Colonic mucosa (tissue), 4 donors: ENCODE data around the gene WNK2. TPM values are rescaled to one million over a fixed set of nuclear protein-coding genes. Genes with fewer than 3 reads are reported as not detected.

ENCODE experiments used
- DNase-seq: peaks from one replicate; pipeline ENCODE4 v3.0.0-alpha.2; 2020
- H3K27ac ChIP-seq: fragments of 200-600 bp; one replicate; pipeline ENCODE4 v1.8.0; 2021
- H3K27me3 ChIP-seq: fragments of 200-600 bp; one replicate; pipeline ENCODE4 v1.8.0; 2021
- H3K36me3 ChIP-seq: fragments of 200-600 bp; one replicate; pipeline ENCODE4 v1.8.0; 2021
- H3K4me1 ChIP-seq: fragments of 200-600 bp; one replicate; pipeline ENCODE4 v1.8.0; 2021; ENCODE audit warnings: mild to moderate bottlenecking
- H3K4me3 ChIP-seq: fragments of 200-600 bp; one replicate; pipeline ENCODE4 v1.8.0; 2021
- H3K9ac ChIP-seq, 2 donors: one replicate each; pipeline ENCODE4 v1.7.0; 2013; ENCODE audit warnings: control low read depth in 2 of 2, low read depth in 2 of 2, low read length in 2 of 2
- H3K9me3 ChIP-seq: fragments of 200-600 bp; one replicate; pipeline ENCODE4 v1.8.0; 2021
- intact Hi-C: fragments of 100-400 bp; cut with DNase I; formaldehyde crosslinking; loops from one replicate; pipeline ENCODE4 v1.14.1; 2022
- total RNA-seq, 2 donors: library from RNA; stranded (reverse); fragmentation: NEBNext Ultra II Directional in 1 of 2; extraction: Animal tissue kit (Norgen Biotek cat#: 25700) in 1 of 2; gene quantifications; one replicate each; pipeline ENCODE4 v1.2.1, GENCODE V29; 2021
- TF ChIP-seq, protein P1 (sequence below): fragments of 200-600 bp; IDR thresholded peaks from one replicate; pipeline ENCODE4 v1.8.0; 2022; ENCODE audit warnings: antibody characterized with exemption, mild to moderate bottlenecking
- donor health status: healthy.
- donor health status: DM: no; HTN: no; CAD: no.
- donor health status: DM: no; HTN: no; CAD: no.

WNK2 gene
- total RNA-seq, 2 donors from 2014 or later: 161 to 238 TPM

DNA sequence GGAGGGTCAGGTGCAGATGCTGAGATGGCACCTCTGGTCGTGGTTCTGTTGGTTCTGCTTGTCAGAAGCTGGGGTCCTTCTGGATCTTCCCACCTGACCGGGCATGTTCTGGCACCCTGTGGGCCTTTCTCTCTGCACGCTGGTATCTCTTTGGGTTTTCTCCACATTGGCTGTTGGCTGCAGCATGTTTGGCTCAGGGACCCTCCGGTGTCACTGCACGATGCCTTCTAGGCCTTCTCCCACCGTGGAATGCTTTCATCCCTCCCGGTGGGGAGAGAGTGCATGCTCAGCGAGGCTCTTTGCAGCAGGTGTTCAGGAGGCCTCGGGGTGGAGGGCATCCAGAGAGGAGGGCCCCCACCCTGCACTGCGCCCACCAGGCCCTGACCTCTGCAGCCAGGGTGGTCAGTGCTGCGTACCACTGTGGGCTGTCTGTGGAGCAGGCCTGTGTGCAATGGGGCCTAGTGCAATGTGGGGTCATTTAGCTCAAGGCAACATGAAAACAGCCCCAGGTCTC, 119.4 kb downstream of the WNK2 start:
- Histone ChIP-seq H3K4me3 (no peak overlapping the region), H3K36me3 (no peaks in the 10 kb centered on the region), H3K9me3 (no peaks in the 10 kb centered on the region), H3K4me1 (peaks cover 19% of the 10 kb centered on the region), H3K27me3 (no peaks in the 10 kb centered on the region), H3K27ac (no peak overlapping the region), H3K9ac (no peak overlapping the region)
- TF ChIP-seq, protein P1, sequence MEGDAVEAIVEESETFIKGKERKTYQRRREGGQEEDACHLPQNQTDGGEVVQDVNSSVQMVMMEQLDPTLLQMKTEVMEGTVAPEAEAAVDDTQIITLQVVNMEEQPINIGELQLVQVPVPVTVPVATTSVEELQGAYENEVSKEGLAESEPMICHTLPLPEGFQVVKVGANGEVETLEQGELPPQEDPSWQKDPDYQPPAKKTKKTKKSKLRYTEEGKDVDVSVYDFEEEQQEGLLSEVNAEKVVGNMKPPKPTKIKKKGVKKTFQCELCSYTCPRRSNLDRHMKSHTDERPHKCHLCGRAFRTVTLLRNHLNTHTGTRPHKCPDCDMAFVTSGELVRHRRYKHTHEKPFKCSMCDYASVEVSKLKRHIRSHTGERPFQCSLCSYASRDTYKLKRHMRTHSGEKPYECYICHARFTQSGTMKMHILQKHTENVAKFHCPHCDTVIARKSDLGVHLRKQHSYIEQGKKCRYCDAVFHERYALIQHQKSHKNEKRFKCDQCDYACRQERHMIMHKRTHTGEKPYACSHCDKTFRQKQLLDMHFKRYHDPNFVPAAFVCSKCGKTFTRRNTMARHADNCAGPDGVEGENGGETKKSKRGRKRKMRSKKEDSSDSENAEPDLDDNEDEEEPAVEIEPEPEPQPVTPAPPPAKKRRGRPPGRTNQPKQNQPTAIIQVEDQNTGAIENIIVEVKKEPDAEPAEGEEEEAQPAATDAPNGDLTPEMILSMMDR: no peak
- peak; percentile 13 for DNase-seq
- intact Hi-C loops: loop anchor here (2.0 kb wide), 1 partner anchor 143 kb away; no protein-coding TSS in a partner anchor

DNA sequence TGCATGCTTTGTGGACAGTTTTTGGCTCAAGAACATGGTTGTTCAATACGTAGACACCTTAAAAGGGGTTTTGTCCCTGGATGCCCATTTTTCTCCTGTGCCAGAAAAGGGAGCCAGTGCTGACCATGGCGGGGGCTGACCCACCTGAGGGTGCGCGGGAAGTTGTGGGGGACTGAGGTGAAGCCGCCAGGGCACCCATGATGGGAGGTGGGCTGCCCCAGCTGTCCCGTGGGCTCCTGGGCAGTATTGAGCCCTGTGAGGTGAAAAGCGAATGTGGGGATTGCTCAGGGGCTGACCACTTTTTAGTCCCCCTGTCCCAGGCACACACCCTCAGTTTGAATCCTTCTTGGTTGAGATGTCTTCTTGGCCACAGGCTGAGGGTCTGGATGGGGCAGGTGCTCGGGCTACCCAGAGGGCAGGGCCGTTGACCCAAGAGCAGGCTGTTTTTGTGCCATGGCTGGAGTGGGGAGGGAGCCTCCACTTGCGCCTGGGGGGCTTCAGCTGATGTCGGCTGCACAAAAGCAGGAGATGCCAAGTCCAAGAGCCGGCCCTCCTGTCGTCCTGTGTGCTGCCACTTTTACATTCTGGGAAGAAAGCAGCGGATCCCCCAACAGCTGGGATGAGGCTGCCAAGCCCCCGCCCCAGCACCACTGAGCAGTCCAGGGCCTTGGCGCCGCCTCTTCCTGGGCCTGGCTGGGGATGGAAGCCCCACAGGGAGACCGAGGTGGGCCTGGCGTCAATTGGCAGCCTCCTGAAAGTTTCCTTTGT, 120.1 kb downstream of the WNK2 start:
- peak; percentile 17 for DNase-seq
- Histone ChIP-seq H3K4me3 (no peak overlapping the region), H3K4me1 (peaks cover 14% of the 10 kb centered on the region), H3K27me3 (no peaks in the 10 kb centered on the region), H3K36me3 (no peaks in the 10 kb centered on the region), H3K9me3 (no peaks in the 10 kb centered on the region), H3K27ac (no peak overlapping the region), H3K9ac (no peak overlapping the region)
- TF ChIP-seq, protein P1: no peak
- intact Hi-C loops: loop anchor here (2.0 kb wide), 1 partner anchor 143 kb away; no protein-coding TSS in a partner anchor

DNA sequence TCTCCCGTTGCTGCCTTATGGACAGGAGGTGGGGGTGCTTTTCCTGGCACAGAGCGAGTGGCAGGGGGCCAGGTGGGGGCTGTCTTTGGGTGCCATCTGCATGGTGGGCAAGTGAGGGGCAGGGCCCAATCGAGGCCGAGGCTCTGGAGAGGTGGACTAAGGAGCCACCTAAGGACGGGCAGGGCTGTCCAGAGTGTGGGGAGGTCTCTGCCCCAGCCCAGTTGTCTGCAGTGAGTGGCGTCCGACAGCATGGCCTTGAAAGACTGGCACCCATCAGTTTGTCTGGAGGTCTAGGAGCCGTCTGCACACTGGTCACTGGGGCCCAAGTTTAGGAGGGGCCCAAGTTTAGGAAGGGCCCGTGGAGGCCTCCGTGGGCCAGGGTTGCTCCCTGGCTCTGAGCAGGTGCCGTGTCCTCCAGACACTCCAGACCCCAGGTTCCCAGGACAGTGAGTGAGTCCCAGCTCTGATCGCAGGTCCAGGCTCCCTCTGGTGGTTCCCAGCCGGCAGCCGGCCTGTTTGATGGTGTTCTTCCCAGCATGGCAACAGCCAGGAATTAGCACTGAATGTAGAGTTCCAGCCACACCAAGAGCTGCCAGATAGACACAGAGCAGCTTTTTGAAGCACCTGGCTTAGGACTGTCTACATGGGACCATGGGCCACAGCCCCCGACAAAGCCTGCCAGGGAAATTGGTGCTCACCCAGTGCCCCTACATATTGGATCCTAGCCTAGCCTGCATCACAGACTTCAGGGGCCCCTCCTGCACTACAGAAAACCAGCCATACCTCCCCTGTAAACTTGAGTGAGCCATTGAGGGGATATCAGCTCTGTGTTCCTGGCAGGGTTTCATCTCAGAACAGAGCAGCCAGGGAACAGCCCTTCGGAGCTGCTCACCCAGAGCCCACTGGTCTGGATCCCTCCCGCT, 120.9 kb downstream of the WNK2 start:
- intact Hi-C loops: no loop called here
- Histone ChIP-seq H3K27ac (no peak overlapping the region), H3K36me3 (no peaks in the 10 kb centered on the region), H3K9ac (no peak overlapping the region), H3K4me3 (no peak overlapping the region), H3K27me3 (no peaks in the 10 kb centered on the region), H3K9me3 (no peaks in the 10 kb centered on the region), H3K4me1 (peaks cover 5% of the 10 kb centered on the region)
- DNase-seq: peak; percentile 52
- TF ChIP-seq, protein P1: peak; percentile 32

DNA sequence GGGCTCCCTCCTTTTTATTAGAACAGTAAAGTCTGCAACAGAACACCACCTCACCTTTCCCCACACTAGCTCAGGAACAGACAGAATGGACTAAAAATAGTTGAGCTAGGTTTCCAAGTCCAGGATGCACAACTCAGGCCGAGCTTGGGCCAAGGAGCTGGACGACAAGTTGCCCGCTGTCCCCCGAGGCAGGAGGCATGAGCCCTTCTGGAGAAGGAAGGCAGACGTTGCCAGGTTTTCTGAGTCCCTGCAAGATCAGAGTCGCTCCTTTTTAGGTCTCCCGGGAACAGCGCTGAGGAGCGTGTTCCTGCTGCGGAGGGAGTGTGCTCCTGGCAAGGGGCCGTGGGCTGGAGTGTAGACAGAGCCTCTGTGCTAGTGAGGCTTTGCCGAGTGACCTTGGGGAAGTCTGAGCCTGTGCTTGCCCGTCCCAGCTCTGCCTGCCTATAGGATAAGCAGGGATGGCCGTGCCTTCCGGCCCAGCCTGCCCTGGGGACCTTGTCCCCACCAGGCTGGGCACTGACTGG, 121.6 kb downstream of the WNK2 start:
- no peaks in the 10 kb centered on the region for H3K36me3 ChIP-seq
- peaks cover under 1% of the 10 kb centered on the region for H3K4me1 ChIP-seq
- intact Hi-C loops: no loop called here
- TF ChIP-seq, protein P1: no peak
- no peaks in the 10 kb centered on the region for H3K9me3 ChIP-seq
- no peaks in the 10 kb centered on the region for H3K27me3 ChIP-seq
- no peak overlapping the region for H3K9ac ChIP-seq
- no peak overlapping the region for H3K4me3 ChIP-seq
- no peak overlapping the region for H3K27ac ChIP-seq
- peak; percentile 10 for DNase-seq

DNA sequence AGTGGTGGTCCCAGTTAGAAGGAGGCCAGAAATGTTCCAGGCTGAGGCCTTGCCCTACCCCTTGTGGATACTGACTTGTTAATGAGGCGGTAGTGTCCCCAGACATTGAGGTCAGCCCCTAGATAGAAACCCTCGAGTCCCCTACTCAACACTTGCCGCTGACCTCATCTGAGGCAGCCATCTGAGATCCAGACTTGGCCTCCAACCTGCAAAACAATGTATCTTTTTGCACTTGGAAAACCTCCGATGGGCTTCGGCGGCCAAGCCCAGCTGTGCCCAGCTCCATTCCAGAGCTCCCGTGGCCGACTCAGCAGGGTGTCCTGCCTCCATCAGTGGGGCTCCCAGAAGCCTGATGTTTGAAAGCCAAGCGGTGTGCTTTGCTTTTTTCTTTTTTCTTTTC, 122.1 kb downstream of the WNK2 start:
- TF ChIP-seq, protein P1: no peak
- intact Hi-C loops: no loop called here
- no peak overlapping the region for H3K27ac ChIP-seq

More for the DNA sequence above, 122.1 kb downstream of the WNK2 start:
- H3K4me1 ChIP-seq: no peaks in the 10 kb centered on the region
- no peak overlapping the region for H3K4me3 ChIP-seq
- no peaks in the 10 kb centered on the region for H3K27me3 ChIP-seq
- H3K9me3 ChIP-seq: no peaks in the 10 kb centered on the region
- no peaks in the 10 kb centered on the region for H3K36me3 ChIP-seq
- no peak overlapping the region for H3K9ac ChIP-seq
- no peak for DNase-seq
